Breast epithelium (tissue), 4 donors: ENCODE measurements around the gene GORASP1. TPM values are rescaled to one million over a fixed set of nuclear protein-coding genes. Genes with fewer than 3 reads are reported as not detected.

Source experiments
- DNase-seq, 2 donors: peaks; one replicate each; pipeline ENCODE4 v3.0.0-alpha.2; 2019; ENCODE audit warnings: low spot score in 2 of 2
- H3K27ac ChIP-seq, 2 donors: fragments of 200-600 bp; sonication (generic) in 1 of 2; one replicate each; pipeline ENCODE4 v1.5.1; 2016 to 2019; ENCODE audit warnings: mild to moderate bottlenecking in 1 of 2
- H3K27me3 ChIP-seq, 2 donors: fragments of 200-600 bp; sonication (generic) in 1 of 2; one replicate each; pipeline versions ENCODE4 v1.5.1 to v1.6.0; 2017 to 2019; ENCODE audit warnings: control low read depth in 1 of 2, mild to moderate bottlenecking in 1 of 2
- H3K36me3 ChIP-seq: fragments of 200-600 bp; one replicate; pipeline ENCODE4 v1.5.1; 2019
- H3K4me1 ChIP-seq, 2 donors: fragments of 200-600 bp; sonication (generic); one replicate each; pipeline ENCODE4 v1.5.1; 2016 to 2019; ENCODE audit warnings: control low read depth in 1 of 2
- H3K4me3 ChIP-seq, 3 donors: fragments of 200-600 bp; sonication (generic); 1 replicate in 2 of 3; 2 replicates in 1 of 3; pipeline ENCODE4 v1.5.1; 2016 to 2019; ENCODE audit warnings: mild to moderate bottlenecking in 3 of 3, moderate library complexity in 2 of 3
- H3K9me3 ChIP-seq, 2 donors: fragments of 200-600 bp; sonication (generic) in 1 of 2; one replicate each; pipeline ENCODE4 v1.5.1; 2016 to 2019; ENCODE audit warnings: control low read depth in 1 of 2
- POLR2A ChIP-seq: fragments of 450-650 bp; IDR thresholded peaks from one replicate; pipeline ENCODE4 v1.6.1; 2016; ENCODE audit warnings: antibody characterized with exemption, mild to moderate bottlenecking, moderate library complexity
- POLR2AphosphoS5 ChIP-seq, 3 donors: sonication (generic); formaldehyde crosslinking; IDR thresholded peaks; one replicate each; pipeline ENCODE4 v1.6.1; 2017; ENCODE audit warnings: antibody characterized with exemption in 3 of 3
- intact Hi-C: fragments of 100-400 bp; cut with DNase I; formaldehyde crosslinking; loops from one replicate; pipeline ENCODE4 v1.15.1; 2023; ENCODE audit warnings: low total_unique reads
- total RNA-seq, 3 donors: library from RNA; depleted of rRNA; stranded (reverse); fragments of >200 nt; gene quantifications; one replicate each; pipeline ENCODE4 v1.1.0, GENCODE V29; 2016
- TF ChIP-seq, protein P1 (sequence below), 3 donors: fragments of 450-650 bp; IDR thresholded peaks; one replicate each; pipeline ENCODE4 v1.5.1; 2016 to 2017; ENCODE audit warnings: antibody characterized with exemption in 3 of 3, mild to moderate bottlenecking in 3 of 3, moderate library complexity in 3 of 3

Gene GORASP1
- total RNA-seq, 3 donors from 2014 or later = 58.2 to 98.8 (median 77.3) TPM

DNA sequence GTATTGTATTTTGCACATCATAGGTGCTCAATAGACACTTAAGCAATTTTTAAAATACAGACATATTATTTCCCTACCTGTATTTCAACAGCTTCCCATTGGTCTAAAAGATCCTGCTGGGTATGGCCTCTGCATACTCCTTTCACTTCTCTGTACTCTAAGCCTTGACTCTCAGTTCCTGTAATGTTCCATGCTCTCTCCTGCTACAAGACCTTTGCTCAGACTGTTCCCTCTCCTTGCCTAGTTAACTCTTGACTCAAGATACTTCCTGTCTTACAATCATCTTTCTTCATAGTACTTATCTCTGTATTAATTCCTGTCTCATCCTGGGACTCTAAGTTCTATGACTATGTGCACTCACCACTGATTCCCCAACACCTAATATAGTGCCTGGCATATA lies 57.4 kb downstream of the GORASP1 start:
- H3K27me3 ChIP-seq = no peaks in the 10 kb centered on the region
- H3K9me3 ChIP-seq = no peaks in the 10 kb centered on the region
- intact Hi-C loops = no loop called here
- H3K36me3 ChIP-seq = no peaks in the 10 kb centered on the region
- TF ChIP-seq, protein P1, sequence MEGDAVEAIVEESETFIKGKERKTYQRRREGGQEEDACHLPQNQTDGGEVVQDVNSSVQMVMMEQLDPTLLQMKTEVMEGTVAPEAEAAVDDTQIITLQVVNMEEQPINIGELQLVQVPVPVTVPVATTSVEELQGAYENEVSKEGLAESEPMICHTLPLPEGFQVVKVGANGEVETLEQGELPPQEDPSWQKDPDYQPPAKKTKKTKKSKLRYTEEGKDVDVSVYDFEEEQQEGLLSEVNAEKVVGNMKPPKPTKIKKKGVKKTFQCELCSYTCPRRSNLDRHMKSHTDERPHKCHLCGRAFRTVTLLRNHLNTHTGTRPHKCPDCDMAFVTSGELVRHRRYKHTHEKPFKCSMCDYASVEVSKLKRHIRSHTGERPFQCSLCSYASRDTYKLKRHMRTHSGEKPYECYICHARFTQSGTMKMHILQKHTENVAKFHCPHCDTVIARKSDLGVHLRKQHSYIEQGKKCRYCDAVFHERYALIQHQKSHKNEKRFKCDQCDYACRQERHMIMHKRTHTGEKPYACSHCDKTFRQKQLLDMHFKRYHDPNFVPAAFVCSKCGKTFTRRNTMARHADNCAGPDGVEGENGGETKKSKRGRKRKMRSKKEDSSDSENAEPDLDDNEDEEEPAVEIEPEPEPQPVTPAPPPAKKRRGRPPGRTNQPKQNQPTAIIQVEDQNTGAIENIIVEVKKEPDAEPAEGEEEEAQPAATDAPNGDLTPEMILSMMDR (IDR thresholded peaks at IDR 0.05) = no peak
- no peak for TF ChIP-seq POLR2A
- no peak for TF ChIP-seq POLR2AphosphoS5 (IDR thresholded peaks at IDR 0.05)
- DNase-seq = no peak
- H3K4me1 ChIP-seq = peaks cover 0 to 7% of the 10 kb centered on the region in 2 donors
- H3K4me3 ChIP-seq = no peak overlapping the region
- H3K27ac ChIP-seq = no peak overlapping the region

Other genes starting within 250 kb of the GORASP1 start
- under 1 TPM; 0.15 to 0.48 (median 0.33) TPM for gene SCN11A, start 55.7 kb downstream of the GORASP1 start, total RNA-seq
- gene WDR48, start 55.6 kb downstream of the GORASP1 start, total RNA-seq = 10 to 100 TPM; 32.8 to 48.9 (median 33.8) TPM
- gene TTC21A, start 53 bp upstream of the GORASP1 start, total RNA-seq = 10 to 100 TPM in 2 of 3 donors, 1 to 10 TPM in 1; 5.9 to 16.1 (median 13.1) TPM
- gene CSRNP1, start 46.0 kb upstream of the GORASP1 start, total RNA-seq = 100 to 1,000 TPM in 1 of 3 donors, 10 to 100 TPM in 2; 30.2 to 112 (median 59.0) TPM
- under 1 TPM in 1 of 3 donors, not detected in 2; 0.44 TPM for gene XIRP1, start 85.0 kb upstream of the GORASP1 start, total RNA-seq
- gene CX3CR1, start 172.4 kb upstream of the GORASP1 start, total RNA-seq = 1 to 10 TPM in 2 of 3 donors, under 1 TPM in 1; 0.32 to 2.8 (median 1.3) TPM
- not detected for gene CCR8, start 222.1 kb upstream of the GORASP1 start, total RNA-seq